ENCODE data around the gene MOGAT1. TPM values are rescaled to one million over a fixed set of nuclear protein-coding genes. Genes with fewer than 3 reads are reported as not detected.

The MOGAT1 gene
- polyA plus RNA-seq, 3 donors: 0.11 TPM; not detected in 2

- Mint-ChIP-seq H3K36me3 (no peaks in the 10 kb centered on the region), H3K4me3 (no peak overlapping the region), H3K27me3 (ENCODE audit: low read depth in 3 of 3) (peaks cover 3 to 6% (median 3%) of the 10 kb centered on the region in 3 donors), H3K27ac (peak overlapping the region in 4 of 7 donors; percentile 62 to 83 (median 64)), H3K9me3 (peaks cover 0 to 8% (median 6%) of the 10 kb centered on the region in 7 donors), H3K4me1 (peaks cover 56% of the 10 kb centered on the region)
- WGBS (ENCODE audit: insufficient coverage): no CpG with 5 or more reads among the region's 5 CpGs
- no peak overlapping the region for H3K9ac ChIP-seq (ENCODE audit: insufficient read depth, low read length, poor library complexity, severe bottlenecking)
- no peak overlapping the region for H2AFZ ChIP-seq (ENCODE audit: insufficient read depth, low read depth, low read length, poor library complexity, severe bottlenecking)
- intact Hi-C loops (cut with micrococcal nuclease): loop anchor here in 1 of 2 donors (10.0 kb wide), 1 partner anchor 56 kb away; no protein-coding TSS in a partner anchor
- H3K4me3 ChIP-seq (replicated peaks in 1 of 3; ENCODE audit: low read depth in 2 of 3, low read length in 3 of 3): no peak overlapping the region
- no peaks in the 10 kb centered on the region for H3K79me2 ChIP-seq (ENCODE audit: insufficient read depth, low read length)
- H4K20me1 ChIP-seq (ENCODE audit: insufficient read depth, low read length): no peaks in the 10 kb centered on the region
- peaks cover 37 to 49% of the 10 kb centered on the region in 2 donors for H3K4me1 ChIP-seq (ENCODE audit: control insufficient read depth in 1 of 2, insufficient read depth in 2 of 2, low read length in 2 of 2)
- TF ChIP-seq CTCF (IDR thresholded peaks at IDR 0.05): no peak
- no peak overlapping the region for H3K27ac ChIP-seq (ENCODE audit: low read depth in 1 of 2, low read length in 2 of 2)
- H3K9me3 ChIP-seq (replicated peaks in 1 of 2; ENCODE audit: control insufficient read depth in 1 of 2, insufficient read depth in 1 of 2, low read length in 2 of 2): no peaks in the 10 kb centered on the region
- H3K36me3 ChIP-seq (replicated peaks in 1 of 2; ENCODE audit: control insufficient read depth in 1 of 2, insufficient read depth in 2 of 2, low read length in 2 of 2): no peaks in the 10 kb centered on the region
- H3K27me3 ChIP-seq (ENCODE audit: control insufficient read depth in 2 of 2, insufficient read depth in 2 of 2, low read length in 2 of 2): no peaks in the 10 kb centered on the region
- no peak for DNase-seq
- no peak overlapping the region for H3K4me2 ChIP-seq (replicated peaks; ENCODE audit: extremely low read depth, low read length, poor library complexity, severe bottlenecking)
Observed at GRCh38 chr2:222738312-222738711, 66.9 kb downstream of the MOGAT1 start.

GRCh38 chr2:222738809-222739208 lies 67.4 kb downstream of the MOGAT1 start:
- peaks cover 60% of the 10 kb centered on the region for H3K4me1 Mint-ChIP-seq
- Histone ChIP-seq H3K79me2 (ENCODE audit: insufficient read depth, low read length) (no peaks in the 10 kb centered on the region), H3K4me1 (ENCODE audit: control insufficient read depth in 1 of 2, insufficient read depth in 2 of 2, low read length in 2 of 2) (peaks cover 42 to 54% of the 10 kb centered on the region in 2 donors), H3K27ac (ENCODE audit: low read depth in 1 of 2, low read length in 2 of 2) (peak overlapping the region in 1 of 2 donors; percentile 22), H3K4me3 (replicated peaks in 1 of 3; ENCODE audit: low read depth in 2 of 3, low read length in 3 of 3) (no peak overlapping the region), H2AFZ (ENCODE audit: insufficient read depth, low read depth, low read length, poor library complexity, severe bottlenecking) (no peak overlapping the region), H3K9ac (ENCODE audit: insufficient read depth, low read length, poor library complexity, severe bottlenecking) (no peak overlapping the region), H3K9me3 (replicated peaks in 1 of 2; ENCODE audit: control insufficient read depth in 1 of 2, insufficient read depth in 1 of 2, low read length in 2 of 2) (no peaks in the 10 kb centered on the region), H3K4me2 (replicated peaks; ENCODE audit: extremely low read depth, low read length, poor library complexity, severe bottlenecking) (no peak overlapping the region), H4K20me1 (ENCODE audit: insufficient read depth, low read length) (no peaks in the 10 kb centered on the region), H3K36me3 (replicated peaks in 1 of 2; ENCODE audit: control insufficient read depth in 1 of 2, insufficient read depth in 2 of 2, low read length in 2 of 2) (no peaks in the 10 kb centered on the region), H3K27me3 (ENCODE audit: control insufficient read depth in 2 of 2, insufficient read depth in 2 of 2, low read length in 2 of 2) (no peaks in the 10 kb centered on the region)
- intact Hi-C loops (cut with micrococcal nuclease): loop anchor here in 1 of 2 donors (10.0 kb wide), 1 partner anchor 56 kb away; no protein-coding TSS in a partner anchor
- peaks cover 0 to 8% (median 6%) of the 10 kb centered on the region in 7 donors for H3K9me3 Mint-ChIP-seq
- H3K4me3 Mint-ChIP-seq: peak overlapping the region in 1 of 2 donors; percentile 9
- H3K27ac Mint-ChIP-seq: peak overlapping the region in 6 of 7 donors; percentile 33 to 83 (median 62)
- WGBS (ENCODE audit: insufficient coverage): 0% methylated on average over 1 of the region's 3 CpGs
- H3K36me3 Mint-ChIP-seq: no peaks in the 10 kb centered on the region
- peak; percentile 24 to 61 (median 41) for DNase-seq
- H3K27me3 Mint-ChIP-seq (ENCODE audit: low read depth in 3 of 3): peaks cover 1 to 8% (median 3%) of the 10 kb centered on the region in 3 donors
- TF ChIP-seq CTCF (IDR thresholded peaks at IDR 0.05): no peak
